HL-60 (cell line): ENCODE results near the gene PLXNB3.

Source experiments
- DNase-seq, 2 experiments: peaks; one replicate each; pipeline ENCODE4 v3.0.0-alpha.2; 2010 to 2020; ENCODE audit warnings: low read depth in 1 of 2, low spot score in 1 of 2
- H3K27ac ChIP-seq: fragments of 250-450 bp; sonication (Bioruptor Pico); replicated peaks from 2 replicates; pipeline ENCODE4 v1.5.1; 2020; ENCODE audit warnings: mild to moderate bottlenecking, moderate library complexity
- H3K27me3 ChIP-seq: fragments of 250-450 bp; sonication (Bioruptor Pico); 2 replicates; pipeline ENCODE4 v1.5.1; 2021; ENCODE audit warnings: mild to moderate bottlenecking, moderate library complexity; ENCODE audit not compliant: insufficient read depth, poor library complexity, severe bottlenecking
- H3K4me3 ChIP-seq: replicated peaks from 2 replicates; pipeline ENCODE4 v1.5.1; 2011; ENCODE audit warnings: mild to moderate bottlenecking, control low read depth, low read length; ENCODE audit not compliant: insufficient read depth
- CTCF ChIP-seq: IDR thresholded peaks from one replicate; pipeline ENCODE4 v1.5.1; 2011; ENCODE audit warnings: low read length, control low read depth, inconsistent platforms; ENCODE audit not compliant: insufficient read depth
- GABPA ChIP-seq: IDR thresholded peaks from 2 replicates; pipeline ENCODE4 v1.6.1; 2012; ENCODE audit warnings: low read depth
- POLR2AphosphoS5 ChIP-seq: IDR thresholded peaks from 2 replicates; pipeline ENCODE4 v1.6.1; 2012; ENCODE audit warnings: low read depth
- REST ChIP-seq: IDR thresholded peaks from 2 replicates; pipeline ENCODE4 v1.6.1; 2012; ENCODE audit warnings: low read depth; ENCODE audit not compliant: insufficient replicate concordance
- SPI1 ChIP-seq: IDR thresholded peaks from 2 replicates; pipeline ENCODE4 v1.6.1; 2012; ENCODE audit warnings: low read depth, mild to moderate bottlenecking, borderline replicate concordance

Gene PLXNB3

GRCh38 chrX:153750127-153750774 is 13.8 kb upstream of the PLXNB3 start:
- DNase-seq = no peak
- no peak overlapping the region for H3K27ac ChIP-seq

GRCh38 chrX:153755136-153755535 is 8.9 kb upstream of the PLXNB3 start:
- TF ChIP-seq SPI1 = no peak
- no peak for TF ChIP-seq REST
- no peak for TF ChIP-seq POLR2AphosphoS5
- TF ChIP-seq GABPA = no peak
- no peak for TF ChIP-seq CTCF
- Histone ChIP-seq H3K27me3 (no peaks in the 10 kb centered on the region), H3K4me3 (no peak overlapping the region), H3K27ac (no peak overlapping the region)
- DNase-seq = no peak

More at GRCh38 chrX:153750127-153750774, 13.8 kb upstream of the PLXNB3 start:
- TF ChIP-seq GABPA = no peak
- TF ChIP-seq CTCF = no peak
- no peak for TF ChIP-seq REST
- TF ChIP-seq POLR2AphosphoS5 = no peak
- no peak for TF ChIP-seq SPI1
- Histone ChIP-seq H3K4me3 (no peak overlapping the region), H3K27me3 (no peaks in the 10 kb centered on the region)

- no peak for TF ChIP-seq REST
- no peak for TF ChIP-seq CTCF
- no peak for TF ChIP-seq SPI1
- no peak for TF ChIP-seq POLR2AphosphoS5
- no peak for TF ChIP-seq GABPA
- H3K27ac ChIP-seq = no peak overlapping the region
- no peaks in the 10 kb centered on the region for H3K27me3 ChIP-seq
- DNase-seq = no peak
- no peak overlapping the region for H3K4me3 ChIP-seq
These were observed 2.2 kb upstream of the PLXNB3 start for GRCh38 chrX:153761863-153762262.
